NT2/D1 (cell line): ENCODE data around the gene TJAP1.

Experiments
- YY1 ChIP-seq: IDR thresholded peaks from 2 replicates; pipeline ENCODE4 v1.6.1; 2011; ENCODE audit not compliant: insufficient read length, insufficient read depth
- ZNF274 ChIP-seq: IDR thresholded peaks from 2 replicates; pipeline ENCODE4 v1.6.1; 2011; ENCODE audit warnings: mild to moderate bottlenecking, low read depth, low read length

GRCh38 chr6:43453831-43454230 is 23.5 kb upstream of the TJAP1 start:
- no peak for TF ChIP-seq YY1
- no peak for TF ChIP-seq ZNF274
